SK-N-SH (cell line): ENCODE results near the gene FBXO31. TPM values are rescaled to one million over a fixed set of nuclear protein-coding genes. Genes with fewer than 3 reads are reported as not detected.

Experiments
- CTCF ChIA-PET: fragments of 300-600, 350-600 bp; formaldehyde crosslinking; extraction: SDS; loops from one replicate; lab custom pipeline; 2021; lab: Yijun Ruan, JAX
- POLR2A ChIA-PET: fragments of 350-600 bp; sonication (Branson Sonifier 250); formaldehyde crosslinking; extraction: SDS; loops from one replicate; lab custom pipeline; 2020; ENCODE audit warnings: antibody characterized with exemption, inconsistent platforms; lab: Yijun Ruan, JAX
- DNase-seq: peaks from one replicate; pipeline ENCODE4 v3.0.0; 2012
- H2AFZ ChIP-seq: fragments of 200-600 bp; sonication (generic); 2 replicates; pipeline ENCODE4 v1.8.1; 2016; ENCODE audit warnings: antibody characterized with exemption, mild to moderate bottlenecking, low read depth
- H3F3A ChIP-seq: fragments of 200-600 bp; sonication (generic); replicated peaks from 2 replicates; pipeline ENCODE3; 2016; ENCODE audit warnings: antibody characterized with exemption, mild to moderate bottlenecking; ENCODE audit not compliant: insufficient read depth
- H3K27ac ChIP-seq, 2 experiments: fragments of 200-500 bp in 1 of 2; fragments of 200-600 bp in 1 of 2; sonication (Bioruptor generic) in 1 of 2; sonication (generic), shearing (Covaris generic) in 1 of 2; 2 replicates each; pipeline versions ENCODE4 v1.5.1 to v1.6.1; 2014 to 2016; ENCODE audit warnings: low read depth in 2 of 2, inconsistent platforms in 1 of 2, low read length in 1 of 2, mild to moderate bottlenecking in 1 of 2, mixed read lengths in 1 of 2
- H3K27me3 ChIP-seq: fragments of 200-600 bp; sonication (generic), shearing (Covaris generic); 2 replicates; pipeline ENCODE4 v1.6.1; 2016; ENCODE audit warnings: mixed run types; ENCODE audit not compliant: insufficient read depth
- H3K36me3 ChIP-seq, 2 experiments: fragments of 200-500 bp in 1 of 2; fragments of 200-600 bp in 1 of 2; sonication (Bioruptor generic) in 1 of 2; sonication (generic) in 1 of 2; replicated peaks in 1 of 2; 2 replicates each; pipeline versions ENCODE3 to v1.5.1; 2014 to 2016; ENCODE audit warnings: low read length in 1 of 2, mild to moderate bottlenecking in 1 of 2; ENCODE audit not compliant: insufficient read depth in 2 of 2, control insufficient read depth in 1 of 2
- H3K4me1 ChIP-seq, 2 experiments: fragments of 200-500 bp in 1 of 2; fragments of 200-600 bp in 1 of 2; sonication (Bioruptor generic) in 1 of 2; sonication (generic), shearing (Covaris generic) in 1 of 2; 2 replicates each; pipeline versions ENCODE4 v1.5.1 to v1.6.1; 2014 to 2016; ENCODE audit warnings: low read depth in 1 of 2, low read length in 1 of 2, mixed run types in 1 of 2; ENCODE audit not compliant: insufficient read depth in 2 of 2, control insufficient read depth in 1 of 2
- H3K4me2 ChIP-seq: fragments of 200-600 bp; sonication (generic), shearing (Covaris generic); 2 replicates; pipeline ENCODE4 v1.6.1; 2017; ENCODE audit warnings: mixed run types
- H3K4me3 ChIP-seq, 2 experiments: fragments of 200-500 bp in 1 of 2; fragments of 200-600 bp in 1 of 2; sonication (Bioruptor generic) in 1 of 2; sonication (generic), shearing (Covaris generic) in 1 of 2; 2 replicates each; pipeline versions ENCODE4 v1.5.1 to v1.8.1; 2014 to 2016; ENCODE audit warnings: low read depth in 2 of 2, inconsistent platforms in 1 of 2, low read length in 1 of 2, mild to moderate bottlenecking in 1 of 2, mixed read lengths in 1 of 2, moderate library complexity in 1 of 2
- H3K79me2 ChIP-seq: fragments of 200-600 bp; sonication (generic); 2 replicates; pipeline ENCODE4 v1.8.1; 2017; ENCODE audit warnings: mild to moderate bottlenecking; ENCODE audit not compliant: insufficient read depth
- H3K9ac ChIP-seq: fragments of 200-600 bp; sonication (generic); 2 replicates; pipeline ENCODE4 v1.6.1; 2017; ENCODE audit warnings: mixed run types
- H3K9me2 ChIP-seq: fragments of 200-600 bp; sonication (generic); 2 replicates; pipeline ENCODE4 v1.6.1; 2017; ENCODE audit warnings: mixed run types
- H3K9me3 ChIP-seq: fragments of 200-600 bp; sonication (generic); 2 replicates; pipeline ENCODE4 v1.6.1; 2017; ENCODE audit warnings: mixed run types, mild to moderate bottlenecking, moderate library complexity
- H4K20me1 ChIP-seq: fragments of 200-600 bp; sonication (generic); 2 replicates; pipeline ENCODE4 v1.6.1; 2017; ENCODE audit warnings: mild to moderate bottlenecking, mixed run types; ENCODE audit not compliant: insufficient read depth
- CHD2 ChIP-seq: fragments of 150-350 bp; IDR thresholded peaks from 2 replicates; pipeline ENCODE4 v1.6.1; 2018; ENCODE audit warnings: low read length; ENCODE audit not compliant: partially characterized antibody
- CTCF ChIP-seq: fragments of 200-600 bp; sonication (generic); IDR thresholded peaks from 2 replicates; pipeline ENCODE4 v1.6.1; 2017; ENCODE audit warnings: antibody characterized with exemption, mild to moderate bottlenecking, moderate library complexity
- EP300 ChIP-seq, 2 experiments: IDR thresholded peaks; 2 replicates each; pipeline versions ENCODE4 v1.4.0 to v1.6.1; 2012; ENCODE audit warnings: borderline replicate concordance in 1 of 2, low read depth in 1 of 2, low read length in 1 of 2
- EZH2phosphoT487 ChIP-seq: fragments of 200-600 bp; sonication (generic); IDR thresholded peaks from 2 replicates; pipeline ENCODE4 v1.6.1; 2017; ENCODE audit warnings: low read depth, mixed run types, mild to moderate bottlenecking, antibody characterized with exemption, moderate library complexity, borderline replicate concordance
- GABPA ChIP-seq: IDR thresholded peaks from 2 replicates; pipeline ENCODE4 v1.4.0; 2012; ENCODE audit warnings: low read depth, mild to moderate bottlenecking
- GATA2 ChIP-seq: sonication (generic); formaldehyde crosslinking; IDR thresholded peaks from 2 replicates; pipeline ENCODE4 v1.5.0; 2020; ENCODE audit warnings: mild to moderate bottlenecking, missing genetic modification reagents
- IRF3 ChIP-seq: fragments of 150-350 bp; IDR thresholded peaks from 2 replicates; pipeline ENCODE4 v1.6.1; 2016; ENCODE audit warnings: mild to moderate bottlenecking, low read depth, low read length
- MXI1 ChIP-seq: IDR thresholded peaks from 2 replicates; pipeline ENCODE4 v1.6.1; 2012; ENCODE audit warnings: mild to moderate bottlenecking, low read depth, low read length, improper control_type of control experiment
- NFIC ChIP-seq: IDR thresholded peaks from 2 replicates; pipeline ENCODE4 v1.4.0; 2012; ENCODE audit warnings: borderline replicate concordance
- NRF1 ChIP-seq: IDR thresholded peaks from 2 replicates; pipeline ENCODE4 v1.6.1; 2012; ENCODE audit warnings: low read depth, mild to moderate bottlenecking, low read length
- POLR2AphosphoS5 ChIP-seq: IDR thresholded peaks from 2 replicates; pipeline ENCODE4 v1.6.1; 2012; ENCODE audit warnings: low read depth, low read length
- RAD21 ChIP-seq: IDR thresholded peaks from 2 replicates; pipeline ENCODE4 v1.6.1; 2012; ENCODE audit warnings: mild to moderate bottlenecking, low read length
- RCOR1 ChIP-seq: fragments of 150-350 bp; IDR thresholded peaks from 2 replicates; pipeline ENCODE4 v1.6.1; 2017; ENCODE audit warnings: antibody characterized with exemption, low read length
- SIN3A ChIP-seq: IDR thresholded peaks from 2 replicates; pipeline ENCODE4 v1.6.1; 2012; ENCODE audit warnings: low read depth, mild to moderate bottlenecking, low read length, moderate library complexity, borderline replicate concordance
- SMC3 ChIP-seq: IDR thresholded peaks from 2 replicates; pipeline ENCODE4 v1.6.1; 2012; ENCODE audit warnings: low read depth, low read length, improper control_type of control experiment
- TAF1 ChIP-seq: IDR thresholded peaks from 2 replicates; pipeline ENCODE4 v1.6.1; 2012; ENCODE audit warnings: low read depth, mild to moderate bottlenecking, low read length, moderate library complexity, borderline replicate concordance
- TCF12 ChIP-seq: IDR thresholded peaks from 2 replicates; pipeline ENCODE4 v1.4.0; 2012
- TEAD4 ChIP-seq: IDR thresholded peaks from 2 replicates; pipeline ENCODE4 v1.4.0; 2012; ENCODE audit warnings: mild to moderate bottlenecking, borderline replicate concordance; ENCODE audit not compliant: insufficient read depth
- USF2 ChIP-seq: fragments of 150-350 bp; IDR thresholded peaks from 2 replicates; pipeline ENCODE4 v1.6.1; 2017; ENCODE audit warnings: antibody characterized with exemption, low read length, low read depth, borderline replicate concordance
- YY1 ChIP-seq: IDR thresholded peaks from 2 replicates; pipeline ENCODE4 v1.4.0; 2012; ENCODE audit warnings: low read depth, mild to moderate bottlenecking
- WGBS: methylation state at CpG from one replicate; pipeline ENCODE4 v1.1.6; 2017; ENCODE audit warnings: low lambda C conversion rate; 5-methylcytosine and 5-hydroxymethylcytosine counted together
- polyA plus RNA-seq, 3 experiments: library from polyadenylated mRNA; depleted of rRNA; stranded (reverse); fragments of >200 nt; gene quantifications; 2 replicates each; pipeline ENCODE4 v1.2.3, GENCODE V29; 2012
- TF ChIP-seq, protein P1 (sequence below): IDR thresholded peaks from 2 replicates; pipeline ENCODE4 v1.4.0; 2012; ENCODE audit warnings: low read depth, borderline replicate concordance
- TF ChIP-seq, protein P2 (sequence below): IDR thresholded peaks from 2 replicates; pipeline ENCODE4; 2012

The FBXO31 gene
- polyA plus RNA-seq, 1 of the 3 experiments (the other 2 are of a cell fraction) = 14.2 TPM

- peak within 1 kb of the TSS; percentile 86; the same call in 1 of the 2 replicates for H2AFZ ChIP-seq
- H3F3A ChIP-seq = peaks cover 13% of the 10 kb centered on the region
- H3K4me3 ChIP-seq = peak within 1 kb of the TSS; percentile 90 to 93
- CTCF ChIA-PET = interaction anchor here (0.6 to 1.5 kb wide), 8 partner anchors 14 to 319 kb away, joined by 3 to 5 read pairs (median 3); partner anchors contain the start of gene FBXO31
- peaks cover 18% of the 10 kb centered on the region for H3K79me2 ChIP-seq
- DNase-seq = peak; percentile 100
- peak within 1 kb of the TSS; percentile 98 for H3K9ac ChIP-seq
- no peaks in the 10 kb centered on the region for H3K9me2 ChIP-seq
- H3K27ac ChIP-seq = peak within 1 kb of the TSS; percentile 66 to 85
- H3K27me3 ChIP-seq = no peaks in the 10 kb centered on the region
- TF ChIP-seq, protein P1, sequence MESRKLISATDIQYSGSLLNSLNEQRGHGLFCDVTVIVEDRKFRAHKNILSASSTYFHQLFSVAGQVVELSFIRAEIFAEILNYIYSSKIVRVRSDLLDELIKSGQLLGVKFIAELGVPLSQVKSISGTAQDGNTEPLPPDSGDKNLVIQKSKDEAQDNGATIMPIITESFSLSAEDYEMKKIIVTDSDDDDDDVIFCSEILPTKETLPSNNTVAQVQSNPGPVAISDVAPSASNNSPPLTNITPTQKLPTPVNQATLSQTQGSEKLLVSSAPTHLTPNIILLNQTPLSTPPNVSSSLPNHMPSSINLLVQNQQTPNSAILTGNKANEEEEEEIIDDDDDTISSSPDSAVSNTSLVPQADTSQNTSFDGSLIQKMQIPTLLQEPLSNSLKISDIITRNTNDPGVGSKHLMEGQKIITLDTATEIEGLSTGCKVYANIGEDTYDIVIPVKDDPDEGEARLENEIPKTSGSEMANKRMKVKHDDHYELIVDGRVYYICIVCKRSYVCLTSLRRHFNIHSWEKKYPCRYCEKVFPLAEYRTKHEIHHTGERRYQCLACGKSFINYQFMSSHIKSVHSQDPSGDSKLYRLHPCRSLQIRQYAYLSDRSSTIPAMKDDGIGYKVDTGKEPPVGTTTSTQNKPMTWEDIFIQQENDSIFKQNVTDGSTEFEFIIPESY = no peak
- TF ChIP-seq RCOR1 (no peak), SIN3A (peak; percentile 5; the same call in 1 of the 2 replicates), MXI1 (peak; percentile 33; the same call in 1 of the 2 replicates), CTCF (peak; percentile 61), RAD21 (peak; percentile 61), CHD2 (peak; percentile 72), POLR2AphosphoS5 (peak; percentile 76), USF2 (no peak), NFIC (no peak), IRF3 (peak; percentile 62), TEAD4 (no peak), GABPA (no peak), SMC3 (peak; percentile 40; the same call in 1 of the 2 replicates), GATA2 (CRISPR knock-in tag) (no peak), EP300 (IDR thresholded peaks at IDR 0.05; ENCODE audit: borderline replicate concordance in 1 of 2, low read depth in 1 of 2, low read length in 1 of 2) (no peak), YY1 (peak; percentile 77), TCF12 (no peak), TAF1 (peak; percentile 75; the same call in 1 of the 2 replicates), EZH2phosphoT487 (no peak), NRF1 (0 out of 2 replicates have a peak, but pooled peaks have one; percentile 4)
- TF ChIP-seq, protein P2, sequence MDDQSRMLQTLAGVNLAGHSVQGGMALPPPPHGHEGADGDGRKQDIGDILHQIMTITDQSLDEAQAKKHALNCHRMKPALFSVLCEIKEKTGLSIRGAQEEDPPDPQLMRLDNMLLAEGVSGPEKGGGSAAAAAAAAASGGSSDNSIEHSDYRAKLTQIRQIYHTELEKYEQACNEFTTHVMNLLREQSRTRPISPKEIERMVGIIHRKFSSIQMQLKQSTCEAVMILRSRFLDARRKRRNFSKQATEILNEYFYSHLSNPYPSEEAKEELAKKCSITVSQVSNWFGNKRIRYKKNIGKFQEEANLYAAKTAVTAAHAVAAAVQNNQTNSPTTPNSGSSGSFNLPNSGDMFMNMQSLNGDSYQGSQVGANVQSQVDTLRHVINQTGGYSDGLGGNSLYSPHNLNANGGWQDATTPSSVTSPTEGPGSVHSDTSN = 0 out of 2 replicates have a peak, but pooled peaks have one; percentile 10
- WGBS = under 1% methylated on average over 23 of the region's 64 CpGs
- H3K4me1 ChIP-seq = peaks cover 0 to 7% of the 10 kb centered on the region in 2 experiments; a peak in 2 of 4 replicates
- POLR2A ChIA-PET = interaction anchor here (0.9 to 1.7 kb wide), 5 partner anchors 34 to 76 kb away, joined by 3 to 15 read pairs (median 4); partner anchors contain the start of gene FBXO31
- H3K9me3 ChIP-seq = no peaks in the 10 kb centered on the region
- H4K20me1 ChIP-seq = no peaks in the 10 kb centered on the region
- H3K36me3 ChIP-seq = peaks cover 0 to 5% of the 10 kb centered on the region in 2 experiments
- peak within 1 kb of the TSS; percentile 85 for H3K4me2 ChIP-seq
Observed at GRCh38 chr16:87316923-87317749, 66.4 kb downstream of the FBXO31 start, which contains the start of gene C16orf95. C16orf95 (minus strand) TSS chr16:87317392; CDS start chr16:87317242, 150 bp downstream.
